SK-N-MC (cell line): Measurements from ENCODE around the gene KIAA0753.

Experiments used
- DNase-seq: peaks from one replicate; pipeline ENCODE4 v3.0.0-alpha.2; 2011; ENCODE audit warnings: low read depth, low spot score
- H3K27ac ChIP-seq: fragments of 200-600 bp; sonication (generic); 2 replicates; pipeline ENCODE4 v1.5.1; 2016; ENCODE audit warnings: mixed run types
- H3K36me3 ChIP-seq: fragments of 200-600 bp; sonication (generic); 2 replicates; pipeline ENCODE4 v1.6.1; 2017; ENCODE audit warnings: antibody characterized with exemption, low read length, mixed read lengths; ENCODE audit not compliant: insufficient read depth
- H3K4me3 ChIP-seq: fragments of 200-600 bp; sonication (generic); 2 replicates; pipeline ENCODE4 v1.5.1; 2016
- H3K9ac ChIP-seq: fragments of 200-600 bp; sonication (generic); 2 replicates; pipeline ENCODE4 v1.8.0; 2017; ENCODE audit warnings: mixed run types, mixed read lengths; ENCODE audit not compliant: insufficient read length
- H3K9me3 ChIP-seq: fragments of 200-600 bp; sonication (generic); 2 replicates; pipeline ENCODE4 v1.6.1; 2017; ENCODE audit warnings: low read depth, mild to moderate bottlenecking, antibody characterized with exemption, low read length, moderate library complexity, mixed read lengths
- EZH2 ChIP-seq: fragments of 200-600 bp; sonication (generic); IDR thresholded peaks from one replicate; pipeline ENCODE4 v1.6.1; 2017; ENCODE audit warnings: antibody characterized with exemption
- FOXP2 ChIP-seq: optimal IDR thresholded peaks from 2 replicates; pipeline ENCODE3; 2011; ENCODE audit warnings: mild to moderate bottlenecking, moderate library complexity; ENCODE audit not compliant: insufficient read depth; ENCODE audit errors: extremely low read length, control extremely low read depth
- POLR2AphosphoS5 ChIP-seq: IDR thresholded peaks from 2 replicates; pipeline ENCODE4 v1.6.1; 2012; ENCODE audit warnings: mild to moderate bottlenecking, low read depth, low read length, borderline replicate concordance

The KIAA0753 gene

DNA sequence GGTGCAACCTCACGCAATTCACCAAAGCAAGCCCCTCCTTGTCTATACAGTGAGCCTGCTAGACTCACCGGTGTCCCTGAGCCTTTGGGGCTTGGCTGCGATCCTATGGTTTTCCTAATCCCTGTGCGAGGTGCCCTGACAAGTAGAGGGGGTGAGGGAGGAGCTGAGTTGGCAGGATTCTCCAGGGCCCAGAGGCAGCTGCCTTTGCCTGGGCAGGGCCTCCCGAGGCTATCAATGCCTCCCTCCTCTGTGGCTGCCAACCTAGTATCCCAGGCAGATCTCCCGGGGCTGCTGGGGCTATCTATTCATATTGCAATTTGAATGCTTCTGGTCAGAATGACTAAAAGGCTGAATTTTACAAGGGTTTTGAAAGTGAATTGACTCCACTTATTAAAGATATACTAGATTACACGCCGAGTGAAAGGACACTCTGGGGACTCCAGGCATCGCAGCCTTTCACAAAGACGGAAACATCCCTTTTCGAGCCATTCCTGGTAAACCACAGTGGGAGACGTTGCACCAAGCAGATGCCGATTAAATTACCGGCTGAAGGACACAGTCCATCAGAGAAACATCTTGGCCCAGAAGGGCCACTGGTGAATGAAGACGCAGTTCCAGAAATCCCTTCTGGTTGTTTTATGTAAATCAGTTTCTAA, 72.9 kb downstream of the KIAA0753 start:
- Histone ChIP-seq H3K27ac (peak overlapping the region; percentile 81), H3K9ac (peak overlapping the region; percentile 35), H3K36me3 (no peaks in the 10 kb centered on the region), H3K4me3 (peak overlapping the region; percentile 23; the same call in 1 of the 2 replicates), H3K9me3 (no peaks in the 10 kb centered on the region)
- DNase-seq, result no peak
- no peak for TF ChIP-seq POLR2AphosphoS5
- no peak for TF ChIP-seq EZH2
- no peak for TF ChIP-seq FOXP2

DNA sequence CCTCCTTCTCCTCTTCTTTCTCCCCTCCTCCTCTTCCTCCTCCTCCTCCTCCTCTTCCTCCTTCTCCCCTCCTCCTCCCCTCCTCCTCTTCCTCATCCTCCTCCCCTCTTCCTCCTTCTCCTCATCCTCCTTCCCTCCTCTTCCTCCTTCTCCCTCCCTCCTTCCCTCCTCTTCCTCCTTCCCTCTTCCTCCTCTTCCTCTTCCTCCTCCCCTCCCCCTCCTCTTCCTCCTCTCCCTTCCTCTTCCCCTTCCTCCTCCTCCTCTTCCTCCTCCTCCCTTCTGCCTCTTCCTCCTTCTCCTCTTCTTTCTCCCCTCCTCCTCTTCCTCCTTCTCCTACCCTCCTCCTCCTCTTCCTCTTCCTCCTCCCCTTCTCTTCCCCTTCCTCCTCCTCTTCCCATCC, 79.1 kb downstream of the KIAA0753 start:
- no peak for TF ChIP-seq FOXP2
- TF ChIP-seq EZH2, result no peak
- no peak for TF ChIP-seq POLR2AphosphoS5
- Histone ChIP-seq H3K27ac (no peak overlapping the region), H3K36me3 (no peaks in the 10 kb centered on the region), H3K9ac (no peak overlapping the region), H3K9me3 (no peaks in the 10 kb centered on the region), H3K4me3 (no peak overlapping the region)
- DNase-seq, result no peak

DNA sequence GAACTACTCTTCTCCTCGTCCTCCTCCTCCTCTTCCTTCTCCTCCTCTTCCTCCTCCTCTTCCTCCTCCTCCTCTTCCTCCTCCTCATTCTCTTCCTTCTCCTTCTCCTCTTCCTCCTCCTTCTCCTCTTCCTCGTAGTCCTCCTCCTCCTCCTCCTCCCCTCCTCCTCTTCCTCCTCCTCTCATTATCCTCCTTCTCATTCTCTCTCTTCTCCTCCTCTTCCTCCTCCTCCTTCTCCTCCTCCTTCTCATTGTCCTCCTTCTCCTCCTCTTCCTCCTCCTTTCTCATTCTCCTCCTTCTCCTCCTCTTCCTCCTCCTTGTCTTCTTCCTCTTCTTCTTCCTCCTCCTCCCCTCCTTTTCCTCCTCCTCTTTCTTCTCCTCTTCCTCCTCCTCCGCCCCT, 80.0 kb downstream of the KIAA0753 start:
- Histone ChIP-seq H3K36me3 (no peaks in the 10 kb centered on the region), H3K9ac (no peak overlapping the region), H3K27ac (no peak overlapping the region), H3K9me3 (no peaks in the 10 kb centered on the region), H3K4me3 (no peak overlapping the region)
- no peak for DNase-seq
- TF ChIP-seq FOXP2 (no peak), EZH2 (no peak)

DNA sequence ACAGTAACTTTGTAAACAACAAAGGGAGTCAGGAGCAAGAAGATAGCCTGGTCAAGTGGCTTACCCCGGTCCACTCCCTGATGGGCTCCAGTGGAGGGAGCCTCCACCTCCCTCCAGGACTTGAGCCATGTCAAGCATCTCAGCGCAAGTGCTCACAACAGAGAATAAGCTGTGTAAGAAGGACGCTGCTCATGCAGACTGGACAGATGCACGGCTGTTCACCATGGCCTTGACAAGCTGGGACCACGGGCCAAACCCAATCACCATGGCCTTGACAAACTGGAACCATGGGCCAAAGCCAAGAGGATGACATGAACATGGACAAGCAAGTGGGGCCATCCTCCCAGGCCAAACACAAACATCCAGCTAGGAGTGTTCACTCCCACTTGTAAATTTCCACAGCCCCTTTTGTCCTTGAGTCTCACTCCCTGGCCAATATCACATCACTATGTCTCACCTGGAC, 80.7 kb downstream of the KIAA0753 start:
- Histone ChIP-seq H3K9ac (no peak overlapping the region), H3K36me3 (no peaks in the 10 kb centered on the region), H3K27ac (no peak overlapping the region), H3K4me3 (no peak overlapping the region), H3K9me3 (no peaks in the 10 kb centered on the region)
- DNase-seq, result no peak
- TF ChIP-seq EZH2 (no peak), POLR2AphosphoS5 (no peak), FOXP2 (no peak)

DNA sequence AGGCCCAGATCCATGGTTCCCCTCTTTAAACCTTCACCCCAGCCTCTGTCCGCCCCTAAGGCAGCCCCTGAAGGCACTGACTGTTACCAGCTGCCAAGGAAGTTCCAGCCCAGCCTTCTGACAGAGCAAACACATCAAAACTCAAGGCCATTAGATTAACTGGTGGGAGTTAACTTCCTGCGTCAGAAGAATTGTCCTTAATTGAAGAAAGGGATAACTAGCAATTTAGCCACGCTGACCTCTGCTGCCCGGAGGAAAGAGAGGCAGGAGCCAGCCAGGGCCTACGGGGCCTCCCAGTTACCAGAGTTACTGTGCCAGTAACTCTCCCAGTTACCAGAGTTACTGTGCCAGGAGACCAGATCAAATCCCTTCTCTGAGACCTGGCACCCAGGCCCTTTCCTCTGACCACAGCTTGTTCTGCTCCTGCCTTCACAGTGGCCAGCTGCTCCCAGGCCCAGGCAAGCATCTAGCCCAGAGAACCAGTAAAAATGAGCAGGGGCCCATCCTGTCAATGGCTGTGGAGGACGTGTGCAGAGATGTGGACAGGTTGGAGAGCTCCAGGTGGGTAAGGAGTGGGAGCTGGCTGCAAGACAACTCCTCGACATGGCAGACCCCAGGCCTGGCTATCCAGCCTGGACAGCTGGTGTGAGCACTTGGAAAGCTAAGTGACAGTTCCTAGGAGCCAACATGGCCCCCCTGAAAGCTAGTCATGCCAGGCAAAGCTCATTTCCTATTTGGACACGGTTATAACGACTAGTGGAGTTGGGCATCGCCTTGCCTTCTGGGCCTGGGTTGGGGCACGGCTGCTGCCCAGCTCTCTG, 81.4 kb downstream of the KIAA0753 start:
- Histone ChIP-seq H3K9me3 (no peaks in the 10 kb centered on the region), H3K4me3 (no peak overlapping the region), H3K9ac (no peak overlapping the region), H3K36me3 (no peaks in the 10 kb centered on the region), H3K27ac (no peak overlapping the region)
- no peak for DNase-seq
- TF ChIP-seq FOXP2, result no peak
- TF ChIP-seq POLR2AphosphoS5, result no peak
- TF ChIP-seq EZH2, result no peak

DNA sequence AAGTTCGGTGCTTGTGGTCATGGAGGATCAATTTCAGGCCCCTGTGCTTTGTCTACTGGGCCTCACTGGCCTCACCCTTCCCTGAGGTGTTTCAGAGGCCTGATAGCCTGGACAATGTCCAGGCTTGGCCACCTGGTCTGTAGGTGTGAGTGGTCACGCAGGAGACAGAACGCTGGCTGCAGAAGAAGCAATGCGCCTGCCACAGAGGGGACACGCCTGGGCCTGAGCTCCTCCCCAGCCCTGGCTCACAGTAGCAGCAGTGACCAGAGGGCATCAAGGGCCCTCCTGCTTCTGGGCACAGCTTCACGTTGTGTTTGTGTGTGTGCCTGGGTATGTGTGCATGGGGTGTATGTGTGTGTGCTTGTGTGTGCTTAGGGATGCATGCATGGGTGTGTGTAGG, 82.2 kb downstream of the KIAA0753 start:
- H3K4me3 ChIP-seq, result no peak overlapping the region
- H3K9ac ChIP-seq, result no peak overlapping the region
- TF ChIP-seq EZH2, result no peak
- TF ChIP-seq FOXP2, result no peak
- TF ChIP-seq POLR2AphosphoS5, result no peak
- H3K27ac ChIP-seq, result no peak overlapping the region
- H3K36me3 ChIP-seq, result no peaks in the 10 kb centered on the region
- no peaks in the 10 kb centered on the region for H3K9me3 ChIP-seq
- no peak for DNase-seq

DNA sequence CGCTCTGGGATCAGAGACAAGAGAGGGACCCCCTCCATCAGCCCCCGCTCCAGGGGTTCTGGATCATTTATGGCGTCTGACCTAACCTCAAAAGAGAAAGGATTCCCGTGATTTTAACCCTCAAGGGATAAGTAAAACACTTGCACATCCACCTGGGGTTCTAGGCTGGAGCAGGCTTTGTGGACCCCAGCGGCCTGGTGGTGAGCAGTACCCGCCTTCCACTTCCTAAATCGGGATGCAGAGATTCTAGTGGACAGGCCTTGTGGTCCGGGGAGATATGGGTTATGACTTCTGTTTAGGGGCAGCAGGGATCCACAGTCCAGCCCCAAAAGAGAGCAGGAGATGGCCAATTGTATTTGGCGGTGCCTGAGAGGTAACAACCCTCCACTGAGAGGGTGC, 83.5 kb downstream of the KIAA0753 start:
- no peak for DNase-seq
- no peak overlapping the region for H3K9ac ChIP-seq
- H3K36me3 ChIP-seq, result no peaks in the 10 kb centered on the region
- no peak overlapping the region for H3K27ac ChIP-seq
- H3K9me3 ChIP-seq, result no peaks in the 10 kb centered on the region
- peak; percentile 58 for TF ChIP-seq EZH2
- TF ChIP-seq FOXP2, result no peak
- no peak for TF ChIP-seq POLR2AphosphoS5
- H3K4me3 ChIP-seq, result no peak overlapping the region

DNA sequence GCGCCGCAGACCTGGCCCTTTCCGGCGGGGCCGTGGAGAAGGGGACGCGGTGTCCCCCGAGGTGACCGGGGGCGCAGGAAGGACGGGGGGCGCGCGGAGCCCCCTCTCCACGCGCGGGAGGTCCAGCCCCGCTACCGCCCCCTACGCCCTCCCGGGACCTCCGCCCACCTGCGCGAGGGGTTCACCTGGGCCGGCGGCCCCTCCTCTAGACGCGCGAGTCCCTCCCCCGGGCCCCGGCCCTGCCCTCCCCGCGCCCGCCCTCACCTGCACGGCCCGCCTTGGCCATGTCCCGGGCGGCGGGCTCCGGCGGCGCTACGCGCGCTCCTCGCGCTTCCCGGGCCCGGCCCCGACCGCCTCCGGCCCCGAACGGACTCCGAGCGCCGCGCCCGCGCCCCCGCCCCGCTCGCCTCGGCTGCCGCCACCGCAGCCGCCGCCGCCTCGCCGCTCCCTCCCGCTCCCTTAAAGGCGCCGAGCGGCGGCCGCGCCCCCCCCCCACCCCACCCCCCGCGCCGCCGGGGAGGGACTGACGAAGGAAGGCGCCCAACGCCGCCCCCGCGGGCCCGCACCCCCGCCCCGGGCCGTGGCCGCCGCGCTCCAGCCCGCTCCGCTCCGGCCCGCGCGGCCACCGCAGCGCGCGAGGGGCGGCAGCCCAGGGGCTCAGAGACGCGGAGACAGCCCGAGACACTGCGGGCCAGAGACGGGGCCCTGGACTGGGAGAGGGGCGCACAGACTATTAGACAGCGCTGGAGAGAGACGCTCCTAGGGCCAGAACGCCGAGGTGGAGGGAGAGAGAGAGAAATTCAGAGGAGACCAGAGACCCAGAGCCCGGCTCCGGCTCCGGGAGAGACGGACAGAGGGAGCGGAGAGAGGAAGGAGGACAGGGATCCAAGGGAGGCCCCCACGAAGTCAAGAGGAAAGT, 84.1 kb downstream of the KIAA0753 start, which contains the start of gene PITPNM3:
PITPNM3 (minus strand) TSS at position 435 of the 919 bp plus-strand sequence; CDS start at position 286, 149 bp downstream.
- no peak for DNase-seq
- H3K36me3 ChIP-seq, result no peaks in the 10 kb centered on the region
- no peaks in the 10 kb centered on the region for H3K9me3 ChIP-seq
- no peak within 1 kb of the TSS for H3K9ac ChIP-seq
- peak within 1 kb of the TSS; percentile 18; the same call in 1 of the 2 replicates for H3K4me3 ChIP-seq
- TF ChIP-seq EZH2 (no peak), FOXP2 (no peak), POLR2AphosphoS5 (no peak)
- H3K27ac ChIP-seq, result no peak within 1 kb of the TSS
